Common myeloid progenitor, CD34-positive (primary cell): ENCODE results near the gene OTOG.

ENCODE experiments used
- CTCF ChIA-PET: fragments of 350-600 bp; sonication (Branson Sonifier 250); formaldehyde crosslinking; loops from one replicate; lab custom pipeline; 2021; ENCODE audit warnings: antibody characterized with exemption; lab: Charles Lee
- POLR2A ChIA-PET: fragments of 350-600 bp; sonication (Branson Sonifier 250); formaldehyde crosslinking; loops from one replicate; lab custom pipeline; 2021; ENCODE audit warnings: antibody characterized with exemption; lab: Charles Lee
- DNase-seq, 3 donors: peaks; one replicate each; pipeline versions ENCODE4 v3.0.0 to v3.0.0-alpha.2; 2013
- H3K27ac ChIP-seq, 2 experiments: 1 replicate in 1 of 2; 2 replicates in 1 of 2; pipeline ENCODE4 v1.7.0; 2013; ENCODE audit warnings: inconsistent platforms in 2 of 2, low read length in 2 of 2, mild to moderate bottlenecking in 2 of 2, low read depth in 1 of 2, moderate library complexity in 1 of 2; ENCODE audit not compliant: severe bottlenecking in 2 of 2, insufficient read depth in 1 of 2, poor library complexity in 1 of 2
- H3K27me3 ChIP-seq, 5 experiments: replicated peaks in 2 of 5; 1 replicate in 3 of 5; 2 replicates in 2 of 5; pipeline versions ENCODE4 v1.6.1 to v1.7.0; 2013; ENCODE audit warnings: low read length in 4 of 5, mild to moderate bottlenecking in 2 of 5, moderate library complexity in 2 of 5, inconsistent platforms in 1 of 5; ENCODE audit not compliant: insufficient read depth in 5 of 5, control insufficient read depth in 4 of 5
- H3K36me3 ChIP-seq, 4 experiments: 1 replicate in 2 of 4; 2 replicates in 2 of 4; pipeline versions ENCODE4 v1.6.1 to v1.7.0; 2013; ENCODE audit warnings: low read length in 3 of 4, control low read depth in 1 of 4, mild to moderate bottlenecking in 1 of 4; ENCODE audit not compliant: control insufficient read depth in 4 of 4, insufficient read depth in 4 of 4
- H3K4me1 ChIP-seq, 4 experiments: 1 replicate in 3 of 4; 2 replicates in 1 of 4; pipeline versions ENCODE4 v1.6.1 to v1.7.1; 2013; ENCODE audit warnings: low read length in 3 of 4, mild to moderate bottlenecking in 3 of 4, control low read depth in 1 of 4, inconsistent platforms in 1 of 4, moderate library complexity in 1 of 4; ENCODE audit not compliant: control insufficient read depth in 4 of 4, insufficient read depth in 4 of 4; ENCODE audit errors: control extremely low read depth in 1 of 4
- H3K4me3 ChIP-seq, 7 experiments: 1 replicate in 4 of 7; 2 replicates in 3 of 7; pipeline versions ENCODE4 v1.5.1 to v1.7.0; 2013; ENCODE audit warnings: mild to moderate bottlenecking in 7 of 7, low read length in 6 of 7, moderate library complexity in 6 of 7, inconsistent platforms in 2 of 7, low read depth in 2 of 7, control low read depth in 1 of 7; ENCODE audit not compliant: insufficient read depth in 4 of 7, control insufficient read depth in 1 of 7; ENCODE audit errors: extremely low read depth in 1 of 7
- H3K9me3 ChIP-seq, 5 experiments: 1 replicate in 4 of 5; 2 replicates in 1 of 5; pipeline versions ENCODE4 v1.6.1 to v1.7.1; 2013; ENCODE audit warnings: low read length in 4 of 5, mild to moderate bottlenecking in 2 of 5, inconsistent platforms in 1 of 5, low read depth in 1 of 5, moderate library complexity in 1 of 5; ENCODE audit not compliant: control insufficient read depth in 4 of 5, insufficient read depth in 2 of 5; ENCODE audit errors: control extremely low read depth in 1 of 5
- WGBS: methylation state at CpG from one replicate; pipeline ENCODE4 v1.1.5; 2013; ENCODE audit not compliant: insufficient coverage; 5-methylcytosine and 5-hydroxymethylcytosine counted together

Gene OTOG

DNA sequence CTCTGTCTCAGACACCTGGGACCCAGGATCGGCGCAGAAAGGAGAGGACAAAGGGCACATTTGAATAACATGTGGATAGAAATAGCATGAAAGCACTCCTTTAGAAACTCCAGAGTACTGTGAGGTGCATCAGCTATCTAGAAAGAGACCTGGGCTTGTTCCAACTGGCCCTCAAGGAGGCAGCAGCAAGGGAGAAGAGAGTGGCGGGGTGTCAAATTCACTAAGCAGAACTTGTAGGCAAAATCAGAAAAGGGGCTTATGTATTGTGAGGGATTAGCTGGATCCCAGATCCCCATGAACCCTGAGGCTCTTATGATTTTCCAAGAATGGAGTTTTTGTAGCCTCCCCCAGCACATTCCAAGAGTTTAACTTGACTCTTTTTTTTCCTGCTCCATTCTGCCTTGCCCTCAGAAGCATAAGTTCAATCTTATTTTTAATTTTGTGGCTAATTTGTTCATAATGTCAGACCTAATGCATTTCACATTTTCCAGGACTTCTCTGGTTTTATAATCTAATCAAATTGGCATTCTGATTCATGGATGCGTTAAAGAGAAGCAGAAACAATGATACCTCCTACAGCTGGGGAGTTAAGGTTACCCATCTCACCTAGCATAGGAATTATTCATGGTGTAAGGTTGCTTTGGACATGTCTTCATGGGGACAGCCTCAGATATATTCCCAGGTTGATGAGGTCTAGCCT is 36.4 kb upstream of the OTOG start:
- ChIA-PET POLR2A (no interaction called here), CTCF (interaction anchor here (0.9 to 1.5 kb wide), 3 partner anchors 10 to 96 kb away, joined by 3 to 5 read pairs (median 3); no protein-coding TSS in a partner anchor)
- no peak overlapping the region for H3K4me3 ChIP-seq
- no peak overlapping the region for H3K27ac ChIP-seq
- no peaks in the 10 kb centered on the region for H3K9me3 ChIP-seq
- H3K4me1 ChIP-seq, result no peaks in the 10 kb centered on the region
- DNase-seq, result no peak
- no peaks in the 10 kb centered on the region for H3K36me3 ChIP-seq
- H3K27me3 ChIP-seq, result peaks cover 0 to 13% (median 3%) of the 10 kb centered on the region in 5 experiments
- 100% methylated on average over 2 of the region's 4 CpGs for WGBS

DNA sequence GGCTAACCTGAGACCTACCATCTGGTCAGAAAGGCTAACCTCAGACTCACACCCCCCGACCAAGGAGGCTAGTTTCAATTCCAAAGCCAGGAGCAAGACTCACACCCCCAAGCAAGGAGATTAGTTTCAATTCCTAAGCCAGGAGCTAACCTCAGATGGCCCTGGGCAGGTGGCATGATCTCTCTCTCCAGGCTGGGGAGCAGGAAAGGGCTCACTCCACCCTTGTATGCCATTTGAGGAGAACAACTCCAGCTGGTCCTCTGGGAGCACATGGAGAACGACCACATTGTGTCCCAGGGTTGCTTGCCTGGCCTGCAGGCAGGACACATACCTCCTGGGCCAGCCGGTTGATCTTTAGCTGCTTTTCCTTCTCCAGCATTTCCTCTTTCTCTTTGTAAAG is 35.5 kb upstream of the OTOG start:
- Histone ChIP-seq H3K27me3 (peaks cover 0 to 13% (median 3%) of the 10 kb centered on the region in 5 experiments), H3K4me3 (no peak overlapping the region), H3K27ac (no peak overlapping the region), H3K36me3 (no peaks in the 10 kb centered on the region), H3K4me1 (no peaks in the 10 kb centered on the region), H3K9me3 (no peaks in the 10 kb centered on the region)
- ChIA-PET POLR2A (no interaction called here), CTCF (interaction anchor here (0.8 to 3.1 kb wide), 4 partner anchors 9 to 127 kb away, joined by 3 to 14 read pairs (median 4); no protein-coding TSS in a partner anchor)
- 42% methylated on average over 2 of the region's 3 CpGs for WGBS
- no peak for DNase-seq

DNA sequence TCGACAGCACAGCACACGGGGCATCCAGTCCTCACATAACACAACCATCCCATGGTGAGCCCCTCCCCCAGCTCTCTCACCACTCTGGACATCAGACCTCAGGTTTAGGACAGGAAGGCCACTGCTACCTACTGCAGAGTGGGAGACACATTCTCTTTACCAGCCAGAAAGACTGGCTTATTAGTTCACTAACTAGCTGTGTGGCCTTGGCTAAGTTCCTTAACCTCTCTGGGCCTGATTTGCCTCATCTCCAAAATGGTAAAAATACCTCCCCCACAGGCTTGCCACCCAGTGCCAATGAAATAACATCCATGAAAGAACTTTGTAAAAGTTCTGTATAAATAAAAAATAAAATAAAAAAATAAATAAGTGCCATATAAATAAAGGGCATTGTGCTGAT is 35.0 kb upstream of the OTOG start:
- peaks cover 0 to 13% (median 3%) of the 10 kb centered on the region in 5 experiments for H3K27me3 ChIP-seq
- no CpG with 5 or more reads among the region's 2 CpGs for whole genome bisulfite sequencing
- no peak overlapping the region for H3K27ac ChIP-seq
- no peaks in the 10 kb centered on the region for H3K9me3 ChIP-seq
- no peak for DNase-seq
- H3K4me1 ChIP-seq, result no peaks in the 10 kb centered on the region
- no peak overlapping the region for H3K4me3 ChIP-seq
- H3K36me3 ChIP-seq, result no peaks in the 10 kb centered on the region
- ChIA-PET POLR2A (interaction anchor here (0.5 kb wide), 1 partner anchor 476 kb away, joined by 3 read pairs; no protein-coding TSS in a partner anchor), CTCF (interaction anchor here (0.8 to 3.1 kb wide), 4 partner anchors 8 to 128 kb away, joined by 3 to 14 read pairs (median 7); no protein-coding TSS in a partner anchor)

DNA sequence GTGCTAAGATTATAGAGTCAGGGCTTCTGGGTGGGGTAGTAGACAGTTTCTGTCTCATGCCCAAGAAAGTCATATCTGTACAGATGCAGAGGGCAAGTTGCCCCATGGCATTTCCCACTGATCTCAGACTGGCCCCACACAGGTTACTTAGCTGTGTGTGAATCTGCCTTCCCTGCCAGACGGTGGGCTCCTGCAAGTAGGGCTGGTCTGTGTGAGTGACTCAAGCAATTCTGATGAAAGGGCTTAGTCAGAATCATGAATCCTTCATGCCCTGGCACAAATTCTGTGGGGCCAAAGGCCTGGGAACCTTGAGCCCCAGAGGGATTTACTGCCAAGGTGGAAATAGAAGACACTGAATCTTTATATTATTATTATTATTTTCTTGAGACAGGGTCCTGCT is 33.2 kb upstream of the OTOG start:
- Histone ChIP-seq H3K4me1 (no peaks in the 10 kb centered on the region), H3K27me3 (peaks cover 0 to 13% (median 3%) of the 10 kb centered on the region in 5 experiments), H3K27ac (no peak overlapping the region), H3K9me3 (no peaks in the 10 kb centered on the region), H3K36me3 (no peaks in the 10 kb centered on the region), H3K4me3 (no peak overlapping the region)
- ChIA-PET POLR2A (no interaction called here), CTCF (interaction anchor here (0.7 to 8.8 kb wide), 4 partner anchors 8 to 130 kb away, joined by 4 to 62 read pairs (median 10); partner anchors contain the start of gene KCNJ11)
- DNase-seq, result peak in 1 of 3 donors; percentile 5
- 71% methylated on average over 1 of the region's 1 CpG for WGBS

DNA sequence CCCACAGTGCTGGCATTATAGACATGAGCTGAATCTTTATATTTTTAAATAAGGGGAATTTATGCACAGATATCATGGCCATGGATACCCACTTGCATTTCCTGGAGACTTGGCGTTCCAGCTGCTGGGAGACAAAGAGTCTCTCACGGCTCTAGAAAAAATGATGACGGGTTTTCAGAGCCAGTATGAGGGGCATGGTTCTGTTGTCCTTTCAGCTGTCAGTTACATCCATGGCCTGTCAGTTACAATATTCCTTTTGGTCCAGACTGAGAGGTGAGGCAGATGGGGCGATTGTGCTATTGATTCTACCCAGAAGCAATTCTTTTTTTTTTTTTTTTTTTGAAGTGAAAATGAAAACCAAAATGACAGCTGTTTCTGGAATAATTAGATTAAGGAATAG is 32.6 kb upstream of the OTOG start:
- H3K36me3 ChIP-seq, result no peaks in the 10 kb centered on the region
- WGBS, result 95% methylated on average over 4 of the region's 4 CpGs
- peaks cover 0 to 15% (median 0%) of the 10 kb centered on the region in 5 experiments for H3K27me3 ChIP-seq
- H3K27ac ChIP-seq, result no peak overlapping the region
- ChIA-PET POLR2A (no interaction called here), CTCF (interaction anchor here (0.7 to 8.8 kb wide), 4 partner anchors 8 to 130 kb away, joined by 4 to 62 read pairs (median 10); partner anchors contain the start of gene KCNJ11)
- no peak overlapping the region for H3K4me3 ChIP-seq
- no peak for DNase-seq
- H3K9me3 ChIP-seq, result no peaks in the 10 kb centered on the region
- no peaks in the 10 kb centered on the region for H3K4me1 ChIP-seq

DNA sequence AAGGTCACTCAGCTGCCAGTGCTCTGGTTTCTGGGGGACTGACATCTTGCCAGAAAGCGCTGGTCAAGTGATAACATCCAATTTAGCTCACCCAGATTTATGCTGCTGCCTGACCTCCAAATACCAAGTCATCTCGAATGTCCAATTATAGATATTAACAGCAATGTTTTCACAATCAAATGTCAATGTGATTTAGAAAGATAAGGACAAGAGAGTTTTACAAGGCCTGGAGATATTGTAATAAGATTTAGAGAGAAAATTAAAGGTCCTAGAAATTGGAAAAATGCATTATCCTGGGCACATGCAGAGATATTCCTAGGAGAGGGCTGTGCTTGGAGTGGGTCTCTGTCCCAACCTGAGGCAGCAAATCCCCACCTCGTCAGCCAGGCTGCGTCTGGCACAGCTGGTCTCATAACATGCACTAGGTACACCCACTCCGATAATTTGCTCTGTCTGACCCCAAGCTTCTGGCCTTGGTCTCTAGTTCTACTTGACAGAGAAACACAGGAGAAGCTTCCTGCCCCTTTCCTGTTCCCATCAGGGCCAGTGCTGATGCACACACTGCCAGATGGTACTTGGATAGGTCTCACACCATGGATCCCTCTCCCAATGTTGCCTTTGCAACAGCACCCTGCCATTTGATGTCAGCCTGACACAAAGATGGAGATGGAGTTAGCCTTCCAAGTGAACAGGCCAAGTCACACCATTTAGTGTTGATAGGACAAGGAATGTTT is 31.4 kb upstream of the OTOG start:
- ChIA-PET CTCF (interaction anchor here (1.6 to 8.8 kb wide), 2 partner anchors 10 to 131 kb away, joined by 5 to 62 read pairs; no protein-coding TSS in a partner anchor), POLR2A (interaction anchor here (0.7 kb wide), 1 partner anchor 87 kb away, joined by 4 read pairs; no protein-coding TSS in a partner anchor)
- DNase-seq, result no peak
- Histone ChIP-seq H3K36me3 (no peaks in the 10 kb centered on the region), H3K9me3 (no peaks in the 10 kb centered on the region), H3K27ac (no peak overlapping the region), H3K4me3 (no peak overlapping the region), H3K4me1 (no peaks in the 10 kb centered on the region), H3K27me3 (peaks cover 0 to 12% (median 0%) of the 10 kb centered on the region in 5 experiments)
- 85% methylated on average over 4 of the region's 5 CpGs for WGBS
